ENCODE results near the gene SLC2A13.

- TF ChIP-seq EZH2 (IDR thresholded peaks at IDR 0.05) (no peak), POLR2AphosphoS5 (IDR thresholded peaks at IDR 0.05; ENCODE audit: borderline replicate concordance, low read depth, low read length) (no peak), FOXP2 (optimal IDR thresholded peaks at IDR 0.05; ENCODE audit: control extremely low read depth, extremely low read length, insufficient read depth) (no peak)
Observed at GRCh38 chr12:39803151-39803550, 302.7 kb downstream of the SLC2A13 start.

All from SK-N-MC (cell line).